HT-29 (cell line): ENCODE results near the gene CD8A. TPM values are rescaled to one million over a fixed set of nuclear protein-coding genes. Genes with fewer than 3 reads are reported as not detected.

Experiments
- DNase-seq: peaks from one replicate; pipeline ENCODE4 v3.0.0-alpha.2; 2015; ENCODE audit warnings: low spot score
- total RNA-seq: library from RNA; depleted of rRNA; stranded (reverse); fragments of >200 nt; shearing (Covaris generic); gene quantifications from 2 replicates; pipeline ENCODE4 v1.2.3, GENCODE V29; 2014

The CD8A gene
- total RNA-seq, 1 experiment from 2014 or later, result not detected

DNA sequence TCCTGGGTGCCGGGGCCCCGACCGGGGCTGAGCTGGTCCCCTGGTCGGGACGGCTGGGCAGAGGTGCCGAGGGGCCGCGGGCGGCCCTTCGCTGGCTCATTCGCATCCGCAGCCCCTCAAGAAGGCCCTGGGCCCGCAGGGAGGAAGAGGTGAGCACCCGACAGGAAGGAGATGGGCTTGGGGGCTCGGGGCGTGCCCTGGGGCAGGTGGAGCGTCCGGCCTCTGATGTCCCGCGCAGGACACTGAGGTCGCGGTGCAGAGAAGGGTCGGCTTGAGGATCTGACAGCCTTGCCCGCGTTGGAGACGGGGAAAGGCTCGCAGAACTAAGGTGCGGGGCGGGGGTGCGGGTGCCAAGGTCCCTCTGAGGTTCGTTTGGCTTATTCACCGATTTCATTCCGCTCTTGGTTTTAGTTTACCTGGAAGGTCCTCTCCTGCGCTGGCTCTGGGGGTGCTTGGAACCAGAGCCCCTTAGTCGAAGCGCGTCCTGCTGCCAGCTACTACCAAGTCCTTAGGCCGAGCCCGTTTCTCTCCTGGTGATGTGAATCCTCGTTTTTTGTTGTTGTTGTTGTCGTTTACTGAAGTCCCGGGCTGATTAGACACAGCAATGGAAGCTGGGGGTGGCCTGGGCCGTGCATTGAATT is 18.9 kb upstream of the CD8A start:
- DNase-seq, result no peak

- DNase-seq, result peak; percentile 91
Observed at GRCh38 chr2:86808315-86809161, 17.8 kb upstream of the CD8A start.

DNA sequence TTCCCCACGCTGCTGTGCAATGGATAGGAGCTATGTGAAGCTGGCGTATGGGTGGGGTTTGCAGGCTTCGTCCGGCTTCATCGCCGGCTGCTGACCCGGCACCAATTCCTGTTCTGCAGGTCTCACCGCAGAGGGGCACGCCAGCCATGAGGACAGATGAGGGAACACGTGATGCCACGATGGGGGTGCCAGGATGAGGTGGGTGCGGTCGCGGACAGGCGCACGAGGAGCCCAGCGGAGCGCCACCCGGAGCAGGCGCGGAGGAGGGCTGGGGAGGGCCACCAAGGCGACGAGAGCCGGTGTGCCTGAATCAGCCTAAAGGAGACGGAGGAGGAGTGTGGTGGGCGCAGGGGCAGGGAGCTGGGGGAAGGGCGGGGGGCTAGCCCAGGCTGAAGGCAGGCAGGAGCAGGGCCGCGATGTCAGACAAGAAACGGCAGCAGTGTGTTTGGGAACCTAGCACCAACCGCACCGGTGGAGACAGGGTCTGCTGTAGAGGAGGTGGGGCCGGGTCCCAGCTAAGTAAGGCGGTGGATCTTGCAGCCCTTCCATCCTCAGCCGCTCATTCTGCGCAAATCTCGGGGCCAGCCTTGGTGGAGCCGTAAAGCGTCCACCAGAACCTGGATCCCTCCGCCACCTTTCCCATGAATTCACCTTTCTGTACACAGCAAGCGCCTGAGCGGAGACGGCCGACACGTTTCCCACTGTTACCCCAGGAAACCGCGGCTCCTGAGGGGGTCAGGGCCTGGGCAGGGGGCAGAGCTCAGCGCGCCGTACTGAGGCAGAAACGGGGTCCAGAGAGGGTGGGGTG is 17.0 kb upstream of the CD8A start:
- peak; percentile 25 for DNase-seq

- DNase-seq, result no peak
Observed at GRCh38 chr2:86807133-86807467, 16.4 kb upstream of the CD8A start.

GRCh38 chr2:86806059-86806857 is 15.5 kb upstream of the CD8A start:
- no peak for DNase-seq

DNA sequence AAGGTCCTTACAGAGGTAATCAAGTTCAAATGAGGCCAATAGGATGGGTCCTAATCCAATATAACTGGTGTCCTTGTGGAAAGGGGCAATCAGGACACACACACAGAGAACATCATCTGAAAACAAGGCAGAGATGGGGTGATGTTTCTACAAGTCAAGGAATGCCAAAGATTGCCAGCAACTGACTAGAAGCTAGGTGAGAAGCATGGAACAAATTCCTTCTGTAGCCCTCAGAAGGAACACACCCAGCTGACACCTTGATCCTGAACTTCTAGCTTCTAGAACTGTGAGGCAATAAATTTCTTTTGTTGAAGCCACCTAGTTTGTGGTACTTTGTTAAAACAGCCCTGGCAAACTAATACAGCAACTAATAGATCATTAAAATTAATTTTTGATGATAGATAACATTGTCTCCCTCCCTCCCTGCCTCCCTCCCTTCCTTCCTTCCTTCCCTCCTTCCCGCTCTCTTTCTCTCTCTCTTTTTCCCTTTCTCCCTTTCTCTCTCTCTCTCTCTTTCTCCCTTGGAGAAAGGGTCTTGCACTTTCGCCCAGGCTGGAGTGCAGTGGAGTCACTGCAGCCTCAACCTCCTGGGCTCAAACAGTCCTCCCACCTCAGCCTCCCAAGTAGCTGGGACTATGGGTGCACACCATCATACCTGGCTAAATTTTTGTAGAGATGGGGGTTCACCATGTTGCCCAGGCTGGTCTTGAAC is 10.3 kb upstream of the CD8A start:
- no peak for DNase-seq

- DNase-seq, result no peak
Observed at GRCh38 chr2:86794861-86795260, 4.1 kb upstream of the CD8A start.

GRCh38 chr2:86793752-86794151 is 3.0 kb upstream of the CD8A start:
- no peak for DNase-seq

DNA sequence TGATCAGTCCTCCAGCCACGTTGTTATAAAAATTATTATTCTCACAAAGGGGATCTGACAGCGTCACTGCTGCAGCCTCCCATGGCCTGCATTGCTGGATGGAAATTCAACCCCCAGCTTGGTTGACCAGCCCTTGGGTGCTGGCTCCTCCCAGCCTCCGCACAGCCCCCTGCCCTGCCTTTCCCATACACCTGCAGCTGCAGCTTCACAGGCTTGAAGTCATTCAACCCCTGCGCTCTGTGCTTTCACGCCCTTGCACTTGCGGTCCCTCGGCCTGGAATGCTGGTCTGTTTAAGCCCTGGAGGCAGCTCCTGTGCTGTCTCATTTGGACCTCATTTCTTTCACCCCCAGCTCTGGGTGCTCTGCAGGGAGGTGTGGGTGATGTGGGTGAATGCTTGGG is 860 bp upstream of the CD8A start:
- no peak for DNase-seq

- DNase-seq, result no peak
Observed at GRCh38 chr2:86790134-86790675, 508 bp downstream of the CD8A start.

DNA sequence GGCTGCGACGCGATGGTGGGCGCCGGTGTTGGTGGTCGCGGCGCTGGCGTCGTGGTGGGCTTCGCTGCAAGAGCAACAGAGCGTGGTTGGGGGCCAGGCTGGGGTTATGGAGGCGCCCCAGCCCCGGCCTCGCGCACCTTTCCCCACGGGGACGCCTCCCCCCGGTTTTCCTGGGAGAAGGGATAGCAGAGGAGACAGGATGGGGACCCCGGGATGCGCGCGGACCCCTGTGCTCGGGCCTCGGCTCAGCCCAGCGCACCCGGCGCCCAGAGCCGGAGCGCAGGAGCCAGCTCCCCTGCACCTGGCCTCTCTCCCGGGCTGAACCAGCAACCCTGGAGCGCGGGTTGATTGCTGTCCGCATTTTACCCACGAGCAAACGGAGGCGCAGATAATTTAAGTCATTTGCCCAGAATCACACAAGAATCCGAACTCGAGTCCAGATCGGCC is 1.0 kb downstream of the CD8A start:
- DNase-seq, result no peak

DNA sequence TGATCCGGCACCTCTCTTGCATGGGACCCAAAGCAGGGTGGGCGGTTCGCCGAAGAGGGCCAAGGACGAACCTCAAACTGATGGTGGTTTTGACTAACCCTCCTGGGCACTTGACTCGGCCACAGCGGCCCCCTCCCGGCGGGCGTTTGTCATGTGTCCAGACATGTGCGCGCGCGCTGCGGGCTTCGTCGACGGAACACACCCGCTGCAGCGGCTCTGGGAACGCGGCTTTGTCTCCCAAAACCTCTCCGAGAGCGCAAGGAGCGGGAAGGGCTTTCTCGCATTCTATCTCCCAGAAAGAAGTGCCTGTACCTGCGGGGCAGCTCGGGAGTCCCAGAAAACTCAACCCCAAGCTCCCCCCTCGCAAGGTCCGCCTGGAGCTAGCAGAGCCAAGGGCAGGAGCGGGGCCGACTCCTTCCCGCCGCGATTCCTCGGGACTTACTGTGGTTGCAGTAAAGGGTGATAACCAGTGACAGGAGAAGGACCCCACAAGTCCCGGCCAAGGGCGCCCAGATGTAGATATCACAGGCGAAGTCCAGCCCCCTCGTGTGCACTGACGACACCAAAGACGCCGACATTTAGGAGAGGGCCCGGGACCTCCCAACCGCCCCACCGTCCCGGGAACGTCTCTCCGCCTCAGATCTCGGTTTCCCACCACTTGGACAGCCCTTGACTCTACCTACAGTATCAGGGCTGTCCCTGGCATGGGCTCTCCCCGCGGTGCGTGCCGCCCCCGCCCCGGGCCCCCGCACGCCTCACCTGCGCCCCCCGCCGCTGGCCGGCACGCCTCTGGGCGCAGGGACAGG is 1.6 kb downstream of the CD8A start:
- DNase-seq, result no peak

DNA sequence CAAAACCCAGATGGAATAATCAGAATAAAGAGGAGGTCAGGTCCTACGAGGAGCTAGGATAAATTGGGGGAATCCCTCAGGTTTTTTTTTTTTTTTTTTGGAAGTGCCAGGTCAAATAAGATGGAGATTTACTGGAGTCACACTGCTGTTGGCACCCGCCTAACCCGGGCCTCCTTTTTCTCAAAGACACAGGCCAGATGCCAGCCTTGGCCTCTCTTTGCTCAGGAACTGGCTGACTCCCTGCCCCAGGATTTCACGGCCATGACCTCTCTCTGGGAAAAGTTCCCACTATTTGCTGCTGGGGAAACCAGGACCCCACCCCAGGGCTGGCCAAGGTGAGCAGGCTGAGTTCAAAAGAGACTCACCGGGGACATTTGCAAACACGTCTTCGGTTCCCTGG is 2.5 kb downstream of the CD8A start:
- no peak for DNase-seq

GRCh38 chr2:86787736-86788135 is 3.0 kb downstream of the CD8A start:
- no peak for DNase-seq

DNA sequence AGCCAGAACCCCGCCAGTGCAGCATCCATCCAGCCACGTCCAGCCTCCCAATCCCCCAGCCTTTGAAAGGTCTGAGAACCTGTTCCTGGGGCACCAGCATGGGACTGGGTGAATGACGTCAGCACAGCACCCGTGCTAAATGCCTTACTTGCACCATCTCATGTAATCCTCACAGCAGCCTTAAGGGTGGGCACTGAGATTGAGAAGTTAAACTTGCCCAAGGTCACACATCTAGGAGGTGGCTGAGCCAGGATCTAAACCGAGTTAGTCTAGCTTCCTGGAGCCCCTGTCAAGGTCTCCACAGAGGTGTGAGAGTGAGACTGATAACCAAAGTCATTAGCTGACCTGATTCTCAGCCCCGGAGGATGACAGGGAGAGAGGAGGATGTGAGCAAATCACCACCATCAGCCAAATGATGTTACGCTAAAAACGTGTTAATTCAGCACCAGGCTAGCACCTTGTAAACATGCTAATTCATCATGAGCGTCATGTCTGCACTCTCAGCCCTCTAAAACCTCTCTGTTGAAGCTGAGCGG is 4.6 kb downstream of the CD8A start:
- no peak for DNase-seq

DNA sequence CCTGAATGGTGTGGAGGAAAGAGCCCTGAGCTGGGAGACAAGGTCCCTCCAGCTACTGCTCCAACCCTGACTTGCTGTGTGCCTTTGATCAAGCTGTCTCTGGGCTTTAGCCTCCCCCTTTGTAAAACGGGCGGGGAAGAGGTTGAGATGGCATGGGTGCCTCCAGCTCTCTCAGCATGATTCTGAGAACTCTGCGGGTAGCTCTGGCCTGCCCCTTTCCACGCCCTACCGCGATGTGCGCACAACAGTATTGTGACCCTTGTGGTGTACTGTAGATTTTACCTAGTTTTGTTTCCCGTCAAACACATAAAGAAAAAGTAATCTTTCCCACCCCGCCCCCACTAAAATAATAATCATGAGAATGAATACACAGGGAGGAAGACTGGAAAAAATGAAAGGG is 5.3 kb downstream of the CD8A start:
- no peak for DNase-seq

DNA sequence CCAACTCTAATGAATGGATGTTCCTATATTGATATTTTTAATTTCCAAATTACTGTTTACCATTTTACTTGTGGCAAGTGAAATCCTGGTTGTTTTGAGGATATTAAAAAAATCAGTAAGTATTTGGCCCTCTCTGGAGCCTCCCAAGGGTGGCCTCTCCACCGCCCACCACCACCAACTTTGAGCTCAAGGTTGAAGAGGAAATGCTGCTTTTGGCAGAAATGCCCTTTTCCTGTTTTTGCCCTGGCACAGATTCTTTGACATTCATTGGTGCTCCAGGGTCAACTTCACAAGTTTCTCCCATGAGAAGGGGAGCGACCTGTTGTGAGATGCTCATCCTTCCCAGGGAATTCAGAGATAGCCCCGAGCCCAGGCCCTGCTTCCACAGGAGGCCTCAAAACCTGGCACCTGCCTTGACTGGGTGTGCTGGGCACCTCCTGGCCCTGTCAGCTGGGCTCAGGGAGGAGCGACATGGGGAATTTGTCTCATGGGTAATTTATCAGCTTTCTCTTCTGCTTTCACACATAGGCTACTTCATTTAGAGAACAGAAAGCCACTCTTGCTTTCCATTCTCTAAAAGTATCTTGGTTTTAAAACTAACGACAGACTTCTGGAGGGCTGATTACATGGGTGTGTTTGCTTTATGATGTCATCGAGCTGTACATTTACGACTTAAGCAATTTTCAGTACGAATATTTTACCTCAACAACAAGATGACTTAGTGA is 6.9 kb downstream of the CD8A start:
- DNase-seq, result no peak

GRCh38 chr2:86782748-86783147 is 8.0 kb downstream of the CD8A start:
- DNase-seq, result no peak

GRCh38 chr2:86781363-86781762 is 9.3 kb downstream of the CD8A start:
- no peak for DNase-seq
